ENCODE results near the gene SLC7A9. TPM values are rescaled to one million over a fixed set of nuclear protein-coding genes. Genes with fewer than 3 reads are reported as not detected.

SLC7A9 gene
- total RNA-seq, 2 donors from 2014 or later = 3.0 TPM; not detected in 1

DNA sequence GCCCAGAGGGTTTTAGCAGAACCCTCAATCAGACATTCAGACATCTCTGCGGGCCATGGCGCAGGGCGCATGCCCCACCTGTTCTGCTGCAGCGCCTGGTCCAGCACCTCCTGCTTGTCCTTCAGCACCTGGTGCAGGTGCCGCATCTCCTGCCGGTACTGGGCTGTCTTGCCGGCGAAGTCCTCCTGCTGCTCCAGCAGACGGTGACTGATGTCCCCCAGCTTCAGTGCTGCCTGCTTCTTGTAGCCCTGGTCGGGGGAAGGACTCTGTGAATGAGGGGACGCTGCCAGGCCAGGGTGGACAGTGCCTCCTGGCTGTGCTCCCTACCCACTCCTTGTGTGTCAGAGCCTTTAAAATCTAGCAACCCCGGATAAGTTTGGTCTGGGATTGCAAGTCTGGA lies 12.2 kb upstream of the SLC7A9 start:
- DNase-seq = no peak
- H3K27me3 ChIP-seq = no peaks in the 10 kb centered on the region
- H3K36me3 ChIP-seq = no peaks in the 10 kb centered on the region
- no peak overlapping the region for H3K4me3 ChIP-seq
- H3K4me1 ChIP-seq = no peaks in the 10 kb centered on the region
- TF ChIP-seq, protein P1, sequence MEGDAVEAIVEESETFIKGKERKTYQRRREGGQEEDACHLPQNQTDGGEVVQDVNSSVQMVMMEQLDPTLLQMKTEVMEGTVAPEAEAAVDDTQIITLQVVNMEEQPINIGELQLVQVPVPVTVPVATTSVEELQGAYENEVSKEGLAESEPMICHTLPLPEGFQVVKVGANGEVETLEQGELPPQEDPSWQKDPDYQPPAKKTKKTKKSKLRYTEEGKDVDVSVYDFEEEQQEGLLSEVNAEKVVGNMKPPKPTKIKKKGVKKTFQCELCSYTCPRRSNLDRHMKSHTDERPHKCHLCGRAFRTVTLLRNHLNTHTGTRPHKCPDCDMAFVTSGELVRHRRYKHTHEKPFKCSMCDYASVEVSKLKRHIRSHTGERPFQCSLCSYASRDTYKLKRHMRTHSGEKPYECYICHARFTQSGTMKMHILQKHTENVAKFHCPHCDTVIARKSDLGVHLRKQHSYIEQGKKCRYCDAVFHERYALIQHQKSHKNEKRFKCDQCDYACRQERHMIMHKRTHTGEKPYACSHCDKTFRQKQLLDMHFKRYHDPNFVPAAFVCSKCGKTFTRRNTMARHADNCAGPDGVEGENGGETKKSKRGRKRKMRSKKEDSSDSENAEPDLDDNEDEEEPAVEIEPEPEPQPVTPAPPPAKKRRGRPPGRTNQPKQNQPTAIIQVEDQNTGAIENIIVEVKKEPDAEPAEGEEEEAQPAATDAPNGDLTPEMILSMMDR (IDR thresholded peaks at IDR 0.05) = no peak
- H3K9ac ChIP-seq (ENCODE audit: low read depth in 2 of 2, low read length in 2 of 2) = no peak overlapping the region
- no peaks in the 10 kb centered on the region for H3K9me3 ChIP-seq
- intact Hi-C loops (cut with DNase I) = no loop called here
- no peak overlapping the region for H3K27ac ChIP-seq

DNA sequence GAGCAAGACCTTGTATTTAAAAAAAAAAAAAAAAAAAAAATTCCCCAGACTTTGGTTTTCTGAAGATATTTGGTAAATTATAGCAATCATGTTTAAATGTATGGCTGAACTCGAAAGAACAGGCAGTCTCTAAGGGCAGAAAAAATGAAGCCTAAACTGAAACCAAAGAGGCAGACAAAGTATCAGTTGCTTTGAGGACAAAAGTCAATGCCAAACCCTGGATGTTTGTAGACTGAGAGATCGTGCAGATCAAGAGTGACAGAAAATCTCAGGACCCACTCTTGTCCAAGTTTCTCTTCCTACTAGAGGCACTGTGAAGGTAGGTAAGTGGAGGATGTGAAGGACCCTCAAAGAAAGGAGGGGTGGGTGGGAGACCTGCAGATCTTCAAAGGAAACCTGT lies 11.1 kb upstream of the SLC7A9 start:
- Histone ChIP-seq H3K9ac (ENCODE audit: low read depth in 2 of 2, low read length in 2 of 2) (no peak overlapping the region), H3K27me3 (no peaks in the 10 kb centered on the region), H3K36me3 (no peaks in the 10 kb centered on the region), H3K4me3 (no peak overlapping the region), H3K9me3 (no peaks in the 10 kb centered on the region), H3K4me1 (no peaks in the 10 kb centered on the region), H3K27ac (no peak overlapping the region)
- TF ChIP-seq, protein P1 (IDR thresholded peaks at IDR 0.05) = no peak
- no peak for DNase-seq
- intact Hi-C loops (cut with DNase I) = no loop called here

DNA sequence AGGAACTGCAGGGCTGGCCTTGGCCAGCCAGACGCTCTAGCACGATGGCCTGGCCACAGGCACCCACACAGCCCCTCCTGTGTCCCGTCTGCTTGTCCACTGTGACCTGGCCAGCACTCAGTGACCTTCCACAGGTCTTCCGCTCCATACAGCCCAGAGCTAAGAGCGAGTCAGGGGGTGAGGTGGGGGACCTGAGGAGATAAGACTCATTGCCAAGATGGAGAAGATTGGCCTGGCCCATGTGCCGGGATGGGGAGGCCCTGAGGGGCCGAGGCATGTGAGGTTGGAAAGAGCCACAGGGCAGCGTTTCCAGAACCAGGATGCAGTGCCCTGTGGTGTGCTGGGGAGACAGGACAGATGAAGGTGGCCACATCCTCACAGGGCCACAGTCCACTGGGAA lies 10.2 kb upstream of the SLC7A9 start:
- no peaks in the 10 kb centered on the region for H3K27me3 ChIP-seq
- intact Hi-C loops (cut with DNase I) = no loop called here
- no peak overlapping the region for H3K9ac ChIP-seq (ENCODE audit: low read depth in 2 of 2, low read length in 2 of 2)
- H3K4me3 ChIP-seq = no peak overlapping the region
- no peaks in the 10 kb centered on the region for H3K9me3 ChIP-seq
- H3K36me3 ChIP-seq = no peaks in the 10 kb centered on the region
- no peak for DNase-seq
- TF ChIP-seq, protein P1 (IDR thresholded peaks at IDR 0.05) = no peak
- H3K27ac ChIP-seq = no peak overlapping the region
- no peaks in the 10 kb centered on the region for H3K4me1 ChIP-seq

DNA sequence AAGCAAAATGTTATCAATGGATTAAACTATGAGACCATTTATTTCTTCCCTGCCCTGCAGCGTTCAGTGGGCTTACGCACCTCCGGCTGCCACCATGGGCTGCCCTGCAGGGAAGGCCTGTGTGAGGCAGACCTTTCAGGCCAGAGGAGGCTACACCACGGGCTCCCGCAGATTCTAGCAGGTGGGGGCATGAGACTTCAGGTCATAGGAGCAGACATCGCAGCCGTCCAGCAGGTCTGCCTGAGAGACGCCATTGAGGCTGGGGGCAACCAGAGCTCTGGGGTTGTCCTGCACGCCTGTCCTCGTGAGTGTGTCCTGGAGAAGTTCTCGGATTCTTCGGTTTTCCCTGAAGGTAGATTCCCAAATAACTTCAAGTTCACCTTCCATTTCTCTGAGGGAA lies 9.4 kb upstream of the SLC7A9 start:
- Histone ChIP-seq H3K4me1 (no peaks in the 10 kb centered on the region), H3K4me3 (no peak overlapping the region), H3K9ac (ENCODE audit: low read depth in 2 of 2, low read length in 2 of 2) (no peak overlapping the region), H3K36me3 (no peaks in the 10 kb centered on the region), H3K27ac (no peak overlapping the region), H3K9me3 (no peaks in the 10 kb centered on the region), H3K27me3 (no peaks in the 10 kb centered on the region)
- intact Hi-C loops (cut with DNase I) = no loop called here
- TF ChIP-seq, protein P1 (IDR thresholded peaks at IDR 0.05) = no peak
- no peak for DNase-seq

DNA sequence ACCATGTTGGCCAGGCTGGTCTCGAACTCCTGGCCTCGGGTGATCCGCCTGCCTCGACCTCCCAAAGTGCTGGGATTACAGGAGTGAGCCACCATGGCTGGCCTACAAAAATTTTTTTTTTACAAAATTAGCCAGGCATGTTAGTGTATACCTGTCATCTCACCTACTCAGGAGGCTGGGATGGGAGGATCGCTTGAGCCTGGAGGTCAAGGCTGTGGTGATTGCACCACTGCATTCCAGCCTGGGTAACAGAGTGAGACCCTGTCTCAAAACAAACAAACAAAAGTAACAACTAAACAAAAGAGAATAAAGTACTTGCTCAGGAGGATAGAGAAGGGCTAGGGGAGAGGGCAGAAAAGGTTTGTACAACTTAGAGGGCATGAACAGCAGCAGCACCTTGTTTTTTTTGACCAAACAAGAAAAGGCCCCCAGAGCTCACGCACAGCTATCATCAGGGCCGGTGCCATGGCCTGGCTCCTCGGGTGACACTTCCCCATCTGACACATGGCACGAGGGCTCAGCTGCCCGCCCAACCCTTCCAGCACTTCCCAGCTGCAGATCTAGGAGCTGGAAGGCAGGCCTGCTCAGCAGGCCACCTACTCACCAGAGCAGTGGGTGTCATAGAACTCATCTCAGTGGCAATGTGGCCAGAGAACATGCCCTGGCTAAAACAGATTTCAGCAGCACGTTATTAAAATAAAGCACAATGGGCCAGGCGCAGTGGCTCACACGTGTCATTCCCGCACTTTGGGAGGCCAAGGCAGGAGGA lies 8.6 kb upstream of the SLC7A9 start:
- H3K4me3 ChIP-seq = no peak overlapping the region
- intact Hi-C loops (cut with DNase I) = no loop called here
- H3K36me3 ChIP-seq = no peaks in the 10 kb centered on the region
- no peak overlapping the region for H3K9ac ChIP-seq (ENCODE audit: low read depth in 2 of 2, low read length in 2 of 2)
- TF ChIP-seq, protein P1 (IDR thresholded peaks at IDR 0.05) = no peak
- H3K27me3 ChIP-seq = no peaks in the 10 kb centered on the region
- H3K4me1 ChIP-seq = no peaks in the 10 kb centered on the region
- no peak for DNase-seq
- no peak overlapping the region for H3K27ac ChIP-seq
- H3K9me3 ChIP-seq = no peaks in the 10 kb centered on the region
